ENCODE measurements around the gene ANKFY1.
A peak's percentile ranks its signal among the peaks of the same experiment; 100 is the strongest.

ANKFY1 gene

DNA sequence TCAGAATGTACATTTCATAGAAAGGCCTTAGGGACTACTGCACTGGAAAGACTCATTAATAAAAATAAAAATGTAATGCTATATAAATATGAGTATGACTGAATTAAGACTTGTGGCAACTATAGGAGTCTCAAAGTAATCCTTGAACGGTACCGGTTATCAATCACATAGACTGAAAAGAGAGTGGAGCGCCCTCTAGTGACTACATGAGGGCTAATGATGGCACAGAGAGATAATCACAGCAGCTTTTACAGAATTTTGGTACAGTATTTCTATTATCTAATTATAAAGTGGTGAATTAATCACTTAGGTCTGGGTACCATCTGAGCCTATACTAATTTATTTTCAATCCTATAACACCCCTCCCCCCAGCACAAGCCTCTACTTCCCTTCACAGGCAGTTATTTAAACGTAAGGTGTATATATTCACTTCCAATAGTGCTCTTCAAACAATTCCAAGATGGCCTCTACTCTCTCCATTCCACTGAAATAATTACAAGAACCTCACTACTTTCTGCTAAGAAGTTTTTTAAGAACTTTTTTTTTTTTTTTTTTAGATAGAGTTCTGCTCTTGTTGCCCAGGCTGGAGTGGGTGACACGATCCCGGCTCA is 40.7 kb upstream of the ANKFY1 start:
- no peak overlapping the region for H3K4me3 ChIP-seq (ENCODE audit: low read depth, low read length)
- TF ChIP-seq, protein P1, sequence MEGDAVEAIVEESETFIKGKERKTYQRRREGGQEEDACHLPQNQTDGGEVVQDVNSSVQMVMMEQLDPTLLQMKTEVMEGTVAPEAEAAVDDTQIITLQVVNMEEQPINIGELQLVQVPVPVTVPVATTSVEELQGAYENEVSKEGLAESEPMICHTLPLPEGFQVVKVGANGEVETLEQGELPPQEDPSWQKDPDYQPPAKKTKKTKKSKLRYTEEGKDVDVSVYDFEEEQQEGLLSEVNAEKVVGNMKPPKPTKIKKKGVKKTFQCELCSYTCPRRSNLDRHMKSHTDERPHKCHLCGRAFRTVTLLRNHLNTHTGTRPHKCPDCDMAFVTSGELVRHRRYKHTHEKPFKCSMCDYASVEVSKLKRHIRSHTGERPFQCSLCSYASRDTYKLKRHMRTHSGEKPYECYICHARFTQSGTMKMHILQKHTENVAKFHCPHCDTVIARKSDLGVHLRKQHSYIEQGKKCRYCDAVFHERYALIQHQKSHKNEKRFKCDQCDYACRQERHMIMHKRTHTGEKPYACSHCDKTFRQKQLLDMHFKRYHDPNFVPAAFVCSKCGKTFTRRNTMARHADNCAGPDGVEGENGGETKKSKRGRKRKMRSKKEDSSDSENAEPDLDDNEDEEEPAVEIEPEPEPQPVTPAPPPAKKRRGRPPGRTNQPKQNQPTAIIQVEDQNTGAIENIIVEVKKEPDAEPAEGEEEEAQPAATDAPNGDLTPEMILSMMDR (conservative IDR thresholded peaks at IDR 0.05; ENCODE audit: low read depth, low read length), result peak; percentile 70
- peak; percentile 67 for DNase-seq (ENCODE audit: low read depth)

DNA sequence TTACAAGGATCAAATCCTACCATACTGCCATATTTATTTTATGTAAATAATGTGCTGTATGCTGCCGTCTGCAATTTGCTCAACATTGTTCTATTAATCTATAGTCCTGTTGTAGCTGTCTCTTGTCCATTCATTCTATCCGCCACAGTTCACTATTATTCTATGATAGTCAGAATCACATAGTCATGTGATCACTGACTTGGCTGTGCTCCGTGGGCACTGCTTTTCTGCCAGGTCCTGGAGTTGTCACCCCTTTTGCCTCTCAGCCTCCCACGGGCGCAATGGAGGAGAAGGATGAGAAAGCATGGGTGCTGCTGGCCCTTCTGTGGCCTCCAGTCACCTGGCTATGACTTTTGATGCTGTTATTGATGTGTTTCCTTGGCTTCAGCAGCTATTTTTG is 37.3 kb upstream of the ANKFY1 start:
- TF ChIP-seq, protein P1 (conservative IDR thresholded peaks at IDR 0.05; ENCODE audit: low read depth, low read length), result no peak
- DNase-seq (ENCODE audit: low read depth), result no peak
- H3K4me3 ChIP-seq (ENCODE audit: low read depth, low read length), result no peak overlapping the region

GRCh38 chr17:4297351-4297750 is 33.6 kb upstream of the ANKFY1 start:
- H3K4me3 ChIP-seq (ENCODE audit: low read depth, low read length), result no peak overlapping the region
- DNase-seq (ENCODE audit: low read depth), result peak; percentile 18
- TF ChIP-seq, protein P1 (conservative IDR thresholded peaks at IDR 0.05; ENCODE audit: low read depth, low read length), result no peak

- TF ChIP-seq, protein P1 (conservative IDR thresholded peaks at IDR 0.05; ENCODE audit: low read depth, low read length), result no peak
- H3K4me3 ChIP-seq (ENCODE audit: low read depth, low read length), result no peak overlapping the region
Observed at GRCh38 chr17:4295686-4296085, 31.9 kb upstream of the ANKFY1 start.

DNA sequence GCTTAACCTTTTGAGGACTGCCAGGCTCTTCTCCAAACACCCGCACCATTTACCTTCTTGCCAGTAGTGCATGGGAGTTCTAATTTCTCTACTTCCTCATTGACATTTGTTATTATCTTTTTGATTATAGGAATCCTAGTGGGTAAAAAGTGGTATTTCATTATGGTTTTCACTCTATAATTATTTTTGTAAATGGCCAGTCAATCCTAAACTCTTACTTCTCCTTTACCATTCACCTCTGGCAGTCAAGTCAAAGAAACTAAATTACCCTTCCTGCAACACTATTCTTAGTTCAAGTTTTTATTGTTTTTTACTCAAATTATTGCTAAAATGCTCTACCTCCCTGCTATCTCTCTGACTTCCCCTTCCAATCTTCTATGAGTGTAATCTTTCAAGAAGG is 29.8 kb upstream of the ANKFY1 start:
- no peak for DNase-seq (ENCODE audit: low read depth)
- TF ChIP-seq, protein P1 (conservative IDR thresholded peaks at IDR 0.05; ENCODE audit: low read depth, low read length), result no peak
- no peak overlapping the region for H3K4me3 ChIP-seq (ENCODE audit: low read depth, low read length)

More at GRCh38 chr17:4295686-4296085, 31.9 kb upstream of the ANKFY1 start:
- no peak for DNase-seq (ENCODE audit: low read depth)

DNA sequence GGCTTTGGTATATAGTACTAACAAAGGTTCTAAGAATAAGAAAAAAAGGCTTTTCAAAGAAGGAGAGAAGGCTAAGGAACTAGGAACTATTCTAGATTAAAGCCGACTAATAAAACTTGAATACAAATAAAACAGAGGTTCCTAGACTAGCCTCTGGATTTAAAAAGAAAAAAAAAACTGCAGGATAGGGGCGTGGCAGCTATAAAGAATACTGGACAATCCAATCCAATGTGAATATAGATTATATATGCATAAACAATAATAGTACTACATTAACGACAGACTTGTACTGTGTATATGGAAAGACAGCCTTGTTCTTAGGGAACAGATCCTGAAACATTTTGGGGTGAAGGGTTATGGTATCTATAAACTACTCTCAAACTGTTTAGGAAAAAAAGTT is 23.9 kb upstream of the ANKFY1 start:
- no peak overlapping the region for H3K4me3 ChIP-seq (ENCODE audit: low read depth, low read length)
- DNase-seq (ENCODE audit: low read depth), result no peak
- TF ChIP-seq, protein P1 (conservative IDR thresholded peaks at IDR 0.05; ENCODE audit: low read depth, low read length), result no peak

DNA sequence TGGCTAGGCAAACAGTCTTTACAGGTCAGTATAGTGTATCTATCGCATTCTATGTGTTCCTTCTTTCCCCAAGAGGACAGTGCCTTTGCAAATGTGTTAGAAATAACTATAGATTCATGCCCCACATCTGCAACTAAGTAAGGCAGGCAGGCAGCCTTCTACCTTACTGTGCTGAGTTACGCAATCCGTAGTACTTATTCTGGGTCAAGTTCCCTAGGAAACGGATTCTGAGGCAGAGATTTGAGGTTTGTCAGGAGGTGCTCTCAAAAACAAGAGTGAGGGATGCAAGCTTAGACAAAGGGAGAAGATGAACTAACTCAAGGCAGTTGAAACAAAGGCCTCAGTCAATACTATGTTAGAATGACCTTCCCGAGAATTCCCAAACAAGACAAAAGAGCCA is 12.7 kb upstream of the ANKFY1 start:
- no peak overlapping the region for H3K4me3 ChIP-seq (ENCODE audit: low read depth, low read length)
- TF ChIP-seq, protein P1 (conservative IDR thresholded peaks at IDR 0.05; ENCODE audit: low read depth, low read length), result no peak
- peak; percentile 53 for DNase-seq (ENCODE audit: low read depth)
